Body of pancreas (tissue), 4 donors: ENCODE measurements around the gene TIPIN.
"Not testable (repeated sequence)": the region's sequence is repeated elsewhere in the genome, so short reads cannot be mapped to it uniquely, and the experiment has no call there.

Experiments used
- POLR2A ChIP-seq, 3 donors: fragments of 450-650 bp; IDR thresholded peaks; one replicate each; pipeline ENCODE4 v1.6.1; 2016; ENCODE audit warnings: antibody characterized with exemption in 3 of 3, mild to moderate bottlenecking in 2 of 3
- TF ChIP-seq, protein P1 (sequence below), 7 experiments: fragments of 450-650 bp in 4 of 7; fragments of 200-600 bp in 3 of 7; sonication (generic) in 3 of 7; IDR thresholded peaks; one replicate each; pipeline ENCODE4 v1.5.1; 2016 to 2019; ENCODE audit warnings: antibody characterized with exemption in 7 of 7

DNA sequence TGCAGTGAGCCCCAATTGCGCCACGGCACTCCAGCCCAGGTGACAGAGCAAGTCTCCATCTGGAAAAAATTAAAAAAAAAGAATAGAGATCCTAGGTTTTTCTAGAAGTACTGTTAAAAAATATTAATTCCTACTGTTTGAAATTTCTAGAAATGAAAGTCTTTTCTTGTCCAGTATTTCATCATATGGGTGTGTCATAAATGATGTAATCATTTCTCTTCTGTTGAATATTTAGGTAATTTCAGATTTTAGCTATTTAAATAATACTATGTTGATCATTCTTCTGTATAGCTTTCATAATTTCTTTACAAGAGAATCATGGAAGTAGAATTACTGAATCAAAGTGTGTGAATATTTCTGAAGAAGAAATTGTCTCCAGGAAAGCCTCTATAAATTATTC is 24.9 kb upstream of the TIPIN start:
- TF ChIP-seq, protein P1, sequence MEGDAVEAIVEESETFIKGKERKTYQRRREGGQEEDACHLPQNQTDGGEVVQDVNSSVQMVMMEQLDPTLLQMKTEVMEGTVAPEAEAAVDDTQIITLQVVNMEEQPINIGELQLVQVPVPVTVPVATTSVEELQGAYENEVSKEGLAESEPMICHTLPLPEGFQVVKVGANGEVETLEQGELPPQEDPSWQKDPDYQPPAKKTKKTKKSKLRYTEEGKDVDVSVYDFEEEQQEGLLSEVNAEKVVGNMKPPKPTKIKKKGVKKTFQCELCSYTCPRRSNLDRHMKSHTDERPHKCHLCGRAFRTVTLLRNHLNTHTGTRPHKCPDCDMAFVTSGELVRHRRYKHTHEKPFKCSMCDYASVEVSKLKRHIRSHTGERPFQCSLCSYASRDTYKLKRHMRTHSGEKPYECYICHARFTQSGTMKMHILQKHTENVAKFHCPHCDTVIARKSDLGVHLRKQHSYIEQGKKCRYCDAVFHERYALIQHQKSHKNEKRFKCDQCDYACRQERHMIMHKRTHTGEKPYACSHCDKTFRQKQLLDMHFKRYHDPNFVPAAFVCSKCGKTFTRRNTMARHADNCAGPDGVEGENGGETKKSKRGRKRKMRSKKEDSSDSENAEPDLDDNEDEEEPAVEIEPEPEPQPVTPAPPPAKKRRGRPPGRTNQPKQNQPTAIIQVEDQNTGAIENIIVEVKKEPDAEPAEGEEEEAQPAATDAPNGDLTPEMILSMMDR (IDR thresholded peaks at IDR 0.05), result not testable (repeated sequence)
- not testable (repeated sequence) for TF ChIP-seq POLR2A (IDR thresholded peaks at IDR 0.05)
